CD4-positive, alpha-beta memory T cell (primary cell): Measurements from ENCODE around the gene ANKDD1B. TPM values are rescaled to one million over a fixed set of nuclear protein-coding genes. Genes with fewer than 3 reads are reported as not detected.

Experiments used
- CTCF ChIA-PET: fragments of 350-600 bp; sonication (Branson Sonifier 250); formaldehyde crosslinking; loops from one replicate; lab custom pipeline; 2021; ENCODE audit warnings: inconsistent platforms; ENCODE audit not compliant: partially characterized antibody; lab: Charles Lee
- POLR2A ChIA-PET: fragments of 350-600 bp; sonication (Branson Sonifier 250); formaldehyde crosslinking; loops from one replicate; lab custom pipeline; 2021; ENCODE audit not compliant: partially characterized antibody; lab: Charles Lee
- DNase-seq, 5 donors: peaks; one replicate each; pipeline versions ENCODE4 v3.0.0 to v3.0.0-alpha.2; 2020 to 2022; ENCODE audit warnings: mixed read lengths in 1 of 5
- H3K27ac ChIP-seq: one replicate; pipeline ENCODE4 v1.7.0; 2013; ENCODE audit warnings: low read depth, low read length
- H3K27me3 ChIP-seq: 2 replicates; pipeline ENCODE4 v1.7.0; 2013; ENCODE audit warnings: mild to moderate bottlenecking, low read length, moderate library complexity; ENCODE audit not compliant: insufficient read depth
- H3K36me3 ChIP-seq: 2 replicates; pipeline ENCODE4 v1.7.0; 2013; ENCODE audit warnings: mild to moderate bottlenecking, low read length, moderate library complexity; ENCODE audit not compliant: insufficient read depth
- H3K4me1 ChIP-seq: 2 replicates; pipeline ENCODE4 v1.7.0; 2013; ENCODE audit warnings: mild to moderate bottlenecking, low read length, moderate library complexity; ENCODE audit not compliant: insufficient read depth
- H3K4me3 ChIP-seq, 2 donors: one replicate each; pipeline ENCODE4 v1.7.0; 2013; ENCODE audit warnings: low read length in 2 of 2, mild to moderate bottlenecking in 1 of 2
- H3K9me3 ChIP-seq, 2 donors: one replicate each; pipeline ENCODE4 v1.7.0; 2013; ENCODE audit warnings: low read length in 2 of 2, control low read depth in 1 of 2; ENCODE audit not compliant: control insufficient read depth in 1 of 2
- H3K27ac Mint-ChIP-seq, 7 donors: one replicate each; pipeline ENCODE4 v1.8.0; 2020 to 2021; ENCODE audit warnings: mixed read lengths in 7 of 7, mild to moderate bottlenecking in 6 of 7, inconsistent platforms in 3 of 7, moderate library complexity in 3 of 7
- H3K27me3 Mint-ChIP-seq, 2 donors: one replicate each; pipeline ENCODE4 v1.8.0; 2020 to 2021; ENCODE audit warnings: mixed read lengths in 2 of 2
- H3K36me3 Mint-ChIP-seq, 2 donors: one replicate each; pipeline ENCODE4 v1.8.0; 2020 to 2021; ENCODE audit warnings: mixed read lengths in 2 of 2, inconsistent platforms in 1 of 2, mild to moderate bottlenecking in 1 of 2
- H3K4me1 Mint-ChIP-seq, 4 donors: one replicate each; pipeline ENCODE4 v1.8.0; 2020 to 2021; ENCODE audit warnings: mixed read lengths in 4 of 4, mild to moderate bottlenecking in 1 of 4
- H3K4me3 Mint-ChIP-seq, 8 donors: one replicate each; pipeline ENCODE4 v1.8.0; 2020 to 2021; ENCODE audit warnings: mixed read lengths in 8 of 8, mild to moderate bottlenecking in 7 of 8, moderate library complexity in 6 of 8, inconsistent platforms in 3 of 8
- H3K9me3 Mint-ChIP-seq, 8 donors: one replicate each; pipeline ENCODE4 v1.8.0; 2020 to 2021; ENCODE audit warnings: mixed read lengths in 8 of 8, mild to moderate bottlenecking in 5 of 8, inconsistent platforms in 3 of 8, moderate library complexity in 1 of 8
- intact Hi-C: fragments of 100-400 bp; cut with micrococcal nuclease; formaldehyde crosslinking; loops from one replicate; pipeline ENCODE4 v1.15.1; 2023
- polyA plus RNA-seq, 2 donors: library from polyadenylated mRNA; unstranded; fragments of 300-500 nt; fragmentation: Illumina TruSeq; gene quantifications; one replicate each; pipeline ENCODE4 v1.2.3, GENCODE V29; 2021
- total RNA-seq, 2 experiments: library from RNA; stranded (reverse); gene quantifications; one replicate each; pipeline ENCODE4 v1.2.3, GENCODE V29; 2021

Gene ANKDD1B
- total and polyA plus RNA-seq, 4 experiments from 2014 or later = 0.61 to 0.73 TPM; not detected in 2

GRCh38 chr5:75717082-75717922 is 106.0 kb downstream of the ANKDD1B start, which contains the start of gene POC5:
POC5 (minus strand) TSS chr5:75717437; CDS start chr5:75712937, 4,500 bp downstream.
- DNase-seq = peak; percentile 98 to 99 (median 98)
- Mint-ChIP-seq H3K4me3 (peak within 1 kb of the TSS; percentile 99 to 100 (median 100)), H3K9me3 (no peaks in the 10 kb centered on the region), H3K27me3 (no peaks in the 10 kb centered on the region), H3K36me3 (peaks cover 10 to 32% of the 10 kb centered on the region in 2 donors), H3K27ac (peak within 1 kb of the TSS; percentile 98 to 100 (median 99)), H3K4me1 (peaks cover 29 to 43% (median 36%) of the 10 kb centered on the region in 4 donors)
- Histone ChIP-seq H3K27me3 (no peaks in the 10 kb centered on the region), H3K27ac (peak within 1 kb of the TSS; percentile 74), H3K36me3 (no peaks in the 10 kb centered on the region), H3K9me3 (no peaks in the 10 kb centered on the region), H3K4me1 (peaks cover 18% of the 10 kb centered on the region), H3K4me3 (peak within 1 kb of the TSS; percentile 74 to 95)
- ChIA-PET POLR2A (interaction anchor here (0.7 to 2.2 kb wide), 10 partner anchors 11 to 1139 kb away, joined by 3 to 14 read pairs (median 4); partner anchors contain the start of genes ANKRD31, CERT1, GCNT4 and HMGCR), CTCF (interaction anchor here (0.6 kb wide), 1 partner anchor 138 kb away, joined by 3 read pairs; no protein-coding TSS in a partner anchor)
- intact Hi-C loops = loop anchor here (1.0 to 10.0 kb wide), 8 partner anchors 35 to 953 kb away; partner anchors contain the start of genes ANKRD31, CERT1, GFM2 and HMGCR

- no peaks in the 10 kb centered on the region for H3K36me3 ChIP-seq
- H3K27me3 ChIP-seq = no peaks in the 10 kb centered on the region
- no peak for DNase-seq
- H3K4me3 ChIP-seq = no peak overlapping the region
- peaks cover 0 to 2% of the 10 kb centered on the region in 2 donors for H3K27me3 Mint-ChIP-seq
- CTCF ChIA-PET = no interaction called here
- no peak overlapping the region for H3K4me3 Mint-ChIP-seq
- H3K4me1 ChIP-seq = peaks cover 12% of the 10 kb centered on the region
- H3K4me1 Mint-ChIP-seq = peaks cover 9 to 18% (median 16%) of the 10 kb centered on the region in 4 donors
- POLR2A ChIA-PET = no interaction called here
- no peak overlapping the region for H3K27ac ChIP-seq
- intact Hi-C loops = no loop called here
- H3K27ac Mint-ChIP-seq = no peak overlapping the region
- H3K9me3 Mint-ChIP-seq = peaks cover 0 to 11% (median 2%) of the 10 kb centered on the region in 8 donors
- H3K9me3 ChIP-seq = no peaks in the 10 kb centered on the region
- peaks cover 0 to 12% of the 10 kb centered on the region in 2 donors for H3K36me3 Mint-ChIP-seq
Measured at GRCh38 chr5:75720882-75721281, 109.6 kb downstream of the ANKDD1B start.

Other genes starting within 250 kb of the ANKDD1B start
- 10 to 100 TPM; 43.8 to 49.7 TPM for gene CERT1, start 99.8 kb upstream of the ANKDD1B start, total RNA-seq
- gene CERT1, start 99.8 kb upstream of the ANKDD1B start, polyA plus RNA-seq = 10 to 100 TPM; 16.8 to 22.5 TPM
- gene POLK, start 99.6 kb upstream of the ANKDD1B start, total RNA-seq = 10 to 100 TPM; 30.0 to 30.4 TPM
- 10 to 100 TPM; 24.0 to 25.4 TPM for gene POLK, start 99.6 kb upstream of the ANKDD1B start, polyA plus RNA-seq
- gene POC5, start 106.0 kb downstream of the ANKDD1B start, total RNA-seq = 10 to 100 TPM; 15.1 to 20.0 TPM
- gene POC5, start 106.0 kb downstream of the ANKDD1B start, polyA plus RNA-seq = 10 to 100 TPM; 14.1 to 14.8 TPM